Transverse colon (tissue), 4 donors: ENCODE data around the gene CNTN4. TPM values are rescaled to one million over a fixed set of nuclear protein-coding genes. Genes with fewer than 3 reads are reported as not detected.
"Not testable (repeated sequence)": the region's sequence is repeated elsewhere in the genome, so short reads cannot be mapped to it uniquely, and the experiment has no call there.

Experiments
- DNase-seq: peaks from one replicate; pipeline ENCODE4 v3.0.0-alpha.2; 2019
- H3K27ac ChIP-seq, 4 donors: fragments of 200-600 bp; sonication (generic); 2 replicates each; pipeline ENCODE4 v1.5.1; 2016 to 2018; ENCODE audit warnings: inconsistent platforms in 4 of 4
- H3K27me3 ChIP-seq: fragments of 200-600 bp; sonication (generic); 2 replicates; pipeline ENCODE4 v1.5.1; 2017; ENCODE audit warnings: inconsistent platforms
- H3K36me3 ChIP-seq, 4 donors: fragments of 200-600 bp; sonication (generic); 2 replicates each; pipeline ENCODE4 v1.5.1; 2017 to 2019; ENCODE audit warnings: inconsistent platforms in 4 of 4
- H3K4me1 ChIP-seq, 4 donors: fragments of 200-600 bp; sonication (generic); 2 replicates each; pipeline ENCODE4 v1.5.1; 2017 to 2020; ENCODE audit warnings: inconsistent platforms in 4 of 4
- H3K4me3 ChIP-seq, 4 donors: fragments of 200-600 bp; sonication (generic); 1 replicate in 1 of 4; 2 replicates in 3 of 4; pipeline versions ENCODE4 v1.5.1 to v1.6.1; 2017 to 2019; ENCODE audit warnings: inconsistent platforms in 4 of 4
- H3K9me3 ChIP-seq, 2 donors: fragments of 200-600 bp; sonication (generic); 2 replicates each; pipeline ENCODE4 v1.5.1; 2017 to 2019; ENCODE audit warnings: inconsistent platforms in 2 of 2
- CTCF ChIP-seq, 5 experiments: fragments of 200-600 bp in 3 of 5; fragments of 450-650 bp in 2 of 5; sonication (generic) in 3 of 5; IDR thresholded peaks; 1 replicate in 2 of 5; 2 replicates in 3 of 5; pipeline ENCODE4 v1.5.1; 2016 to 2017; ENCODE audit warnings: antibody characterized with exemption in 5 of 5, inconsistent platforms in 3 of 5, mild to moderate bottlenecking in 2 of 5, moderate library complexity in 1 of 5
- EP300 ChIP-seq: sonication (generic); formaldehyde crosslinking; IDR thresholded peaks from one replicate; pipeline ENCODE4 v1.6.1; 2017; ENCODE audit warnings: antibody characterized with exemption, low read depth
- POLR2A ChIP-seq: fragments of 450-650 bp; IDR thresholded peaks from one replicate; pipeline ENCODE4 v1.6.1; 2016; ENCODE audit warnings: antibody characterized with exemption, mild to moderate bottlenecking, moderate library complexity
- POLR2AphosphoS5 ChIP-seq, 3 donors: sonication (generic); formaldehyde crosslinking; IDR thresholded peaks; one replicate each; pipeline ENCODE4 v1.6.1; 2016; ENCODE audit warnings: antibody characterized with exemption in 3 of 3
- WGBS, 2 donors: methylation state at CpG; one replicate each; pipeline ENCODE4 v1.1.5; 2018; ENCODE audit warnings: low coverage in 1 of 2; 5-methylcytosine and 5-hydroxymethylcytosine counted together
- in situ Hi-C, 4 donors: fragments of 200-750 bp; cut with MboI; loops; one replicate each; pipeline versions ENCODE4 v1.15.0 to v1.15.1; 2017; ENCODE audit warnings: low sequenced_read_pairs in 3 of 4, low pct_ligation_motif_present in 1 of 4, low pct_unique_long_range_greater_than_20kb in 1 of 4
- intact Hi-C: fragments of 100-400 bp; cut with DNase I; formaldehyde crosslinking; loops from one replicate; pipeline ENCODE4 v1.15.1; 2023; ENCODE audit warnings: low total_unique reads
- total RNA-seq, 4 donors: library from RNA; depleted of rRNA; stranded (reverse); fragments of >200 nt; gene quantifications; one replicate each; pipeline ENCODE4 v1.1.0, GENCODE V29; 2016

CNTN4 gene
- total RNA-seq, 4 donors from 2014 or later = 17.6 to 49.0 (median 17.8) TPM

- WGBS, 2 donors = 85 to 87% methylated on average over 2 to 5 of the region's 5 CpGs
- H3K27me3 ChIP-seq = no peaks in the 10 kb centered on the region
- in situ Hi-C loops (no loop called here), intact Hi-C loops (no loop called here)
- no peak for DNase-seq
- H3K9me3 ChIP-seq = no peaks in the 10 kb centered on the region
- H3K36me3 ChIP-seq = no peaks in the 10 kb centered on the region
- H3K4me3 ChIP-seq = no peak overlapping the region
- no peaks in the 10 kb centered on the region for H3K4me1 ChIP-seq
- H3K27ac ChIP-seq = no peak overlapping the region
- TF ChIP-seq POLR2A = no peak
- no peak for TF ChIP-seq EP300
- TF ChIP-seq CTCF (IDR thresholded peaks at IDR 0.05) = no peak
- no peak for TF ChIP-seq POLR2AphosphoS5 (IDR thresholded peaks at IDR 0.05)
These were observed 886.8 kb downstream of the CNTN4 start for GRCh38 chr3:2985479-2985878.

GRCh38 chr3:2992534-2992933 lies 893.9 kb downstream of the CNTN4 start:
- in situ Hi-C loops = no loop called here
- no peak overlapping the region for H3K4me3 ChIP-seq
- DNase-seq = no peak
- H3K27ac ChIP-seq = no peak overlapping the region
- WGBS, 2 donors = 69 to 70% methylated on average over 2 of the region's 2 CpGs
- no peak for TF ChIP-seq CTCF (IDR thresholded peaks at IDR 0.05)
- no peaks in the 10 kb centered on the region for H3K27me3 ChIP-seq
- H3K9me3 ChIP-seq = no peaks in the 10 kb centered on the region
- peaks cover 0 to 7% (median 0%) of the 10 kb centered on the region in 4 donors for H3K4me1 ChIP-seq
- H3K36me3 ChIP-seq = no peaks in the 10 kb centered on the region
- intact Hi-C loops = loop anchor here (1.0 kb wide), 1 partner anchor 16 kb away; no protein-coding TSS in a partner anchor

- WGBS, 2 donors = 90 to 93% methylated on average over 4 to 5 of the region's 5 CpGs
- in situ Hi-C loops, intact Hi-C loops: not testable (repeated sequence)
These were observed 894.5 kb downstream of the CNTN4 start for GRCh38 chr3:2993130-2993529.

GRCh38 chr3:2993736-2994135 lies 895.1 kb downstream of the CNTN4 start:
- H3K27ac ChIP-seq = no peak overlapping the region
- H3K9me3 ChIP-seq = no peaks in the 10 kb centered on the region
- 9 to 19% methylated on average over 1 of the region's 1 CpG for WGBS, 2 donors
- H3K36me3 ChIP-seq = no peaks in the 10 kb centered on the region
- peaks cover 0 to 7% (median 0%) of the 10 kb centered on the region in 4 donors for H3K4me1 ChIP-seq
- in situ Hi-C loops (no loop called here), intact Hi-C loops (no loop called here)
- DNase-seq = no peak
- TF ChIP-seq CTCF (IDR thresholded peaks at IDR 0.05) (no peak), EP300 (no peak), POLR2A (no peak), POLR2AphosphoS5 (IDR thresholded peaks at IDR 0.05) (no peak)
- no peaks in the 10 kb centered on the region for H3K27me3 ChIP-seq
- no peak overlapping the region for H3K4me3 ChIP-seq

More at GRCh38 chr3:2993130-2993529, 894.5 kb downstream of the CNTN4 start:
- not testable (repeated sequence) for H3K27ac ChIP-seq, H3K27me3 ChIP-seq, H3K9me3 ChIP-seq, H3K4me1 ChIP-seq, H3K36me3 ChIP-seq, H3K4me3 ChIP-seq, DNase-seq

GRCh38 chr3:2995195-2995594 lies 896.5 kb downstream of the CNTN4 start:
- TF ChIP-seq POLR2AphosphoS5 (IDR thresholded peaks at IDR 0.05) = no peak
- TF ChIP-seq POLR2A = no peak
- TF ChIP-seq EP300 = no peak
- TF ChIP-seq CTCF (IDR thresholded peaks at IDR 0.05) = no peak
- no peaks in the 10 kb centered on the region for H3K27me3 ChIP-seq
- intact Hi-C loops (no loop called here), in situ Hi-C loops (no loop called here)
- H3K27ac ChIP-seq = no peak overlapping the region
- no peak overlapping the region for H3K4me3 ChIP-seq
- H3K4me1 ChIP-seq = peaks cover 0 to 7% (median 0%) of the 10 kb centered on the region in 4 donors
- H3K36me3 ChIP-seq = no peaks in the 10 kb centered on the region
- WGBS, 2 donors = 84 to 87% methylated on average over 5 of the region's 5 CpGs
- H3K9me3 ChIP-seq = no peaks in the 10 kb centered on the region
- no peak for DNase-seq
